22Rv1 (cell line): ENCODE measurements around the gene GNAS.

ENCODE experiments used
- H3K27ac ChIP-seq: fragments of 450-650 bp; 2 replicates; pipeline ENCODE4 v1.5.1; 2017
- CTCF ChIP-seq: fragments of 450-650 bp; IDR thresholded peaks from 2 replicates; pipeline ENCODE4 v1.5.1; 2017; ENCODE audit warnings: mild to moderate bottlenecking
- ZFX ChIP-seq: fragments of 450-650 bp; IDR thresholded peaks from 2 replicates; pipeline ENCODE4 v1.6.1; 2017; ENCODE audit warnings: antibody characterized with exemption, borderline replicate concordance

The GNAS gene

DNA sequence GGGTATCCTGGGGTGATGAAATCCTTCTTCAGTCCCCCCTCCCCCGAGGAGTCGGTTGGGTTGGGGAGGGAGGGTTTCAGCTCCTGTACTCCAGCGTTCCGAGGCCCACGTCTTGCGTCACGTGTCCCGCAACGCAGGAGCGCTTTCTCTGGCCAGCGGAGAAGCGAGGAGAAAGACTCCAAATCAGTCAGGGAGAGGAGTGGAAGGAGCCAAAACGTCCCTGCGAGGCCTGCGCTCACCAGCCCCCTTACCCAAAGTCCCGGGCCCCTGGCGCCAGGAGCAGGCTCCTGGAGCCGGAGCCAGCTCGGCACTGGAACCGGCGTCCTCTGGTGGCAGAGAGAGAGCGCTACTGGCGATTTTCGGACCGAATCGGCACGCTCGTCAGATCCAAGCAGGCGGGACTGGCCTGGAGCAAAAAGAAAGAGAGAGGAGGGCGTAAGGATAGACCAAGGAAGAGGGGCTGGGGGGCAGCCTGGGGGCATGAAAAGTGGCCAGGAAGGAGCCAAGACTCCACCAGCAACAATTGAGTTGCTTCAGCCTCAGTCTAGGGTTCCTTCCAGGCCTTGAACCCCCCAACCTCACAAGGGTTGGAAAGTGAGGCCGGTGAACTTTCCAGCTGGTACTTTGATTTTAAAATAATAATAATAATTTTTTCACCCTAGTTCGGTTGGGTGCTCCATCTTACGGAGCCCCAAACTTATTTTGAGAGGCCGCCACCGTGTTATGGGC is at the start of gene GNAS:
TSS of gene GNAS (plus strand) at position 174 of the 729 bp plus-strand sequence.
- TF ChIP-seq CTCF (peak; percentile 91), ZFX (no peak)
- H3K27ac ChIP-seq: no peak within 1 kb of the TSS

DNA sequence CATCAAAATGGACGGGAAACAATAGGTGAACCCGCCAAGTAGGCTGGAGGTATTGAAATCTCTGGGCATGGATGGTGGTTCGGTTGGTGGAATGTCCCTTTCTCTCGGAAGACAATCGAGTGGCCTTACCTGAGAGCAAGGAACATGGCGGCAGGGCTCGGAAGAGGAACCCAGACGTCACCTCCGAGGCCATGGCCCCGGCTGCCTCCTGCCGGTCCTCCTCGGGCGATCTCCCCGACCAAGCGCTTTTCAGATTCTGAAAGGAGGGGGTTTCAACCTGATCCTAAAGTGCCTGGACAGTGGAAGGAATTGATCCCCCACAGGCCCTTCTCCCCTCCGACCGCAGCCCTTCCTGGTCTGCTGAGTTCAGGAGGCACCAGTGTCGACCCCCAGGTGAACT is 49.0 kb upstream of the GNAS start:
- TF ChIP-seq ZFX: no peak
- TF ChIP-seq CTCF: no peak
- no peak overlapping the region for H3K27ac ChIP-seq

- TF ChIP-seq ZFX (no peak), CTCF (no peak)
Observed at GRCh38 chr20:58807801-58808200, 44.7 kb upstream of the GNAS start.

GRCh38 chr20:58808271-58809046 is 44.1 kb upstream of the GNAS start:
- H3K27ac ChIP-seq: no peak overlapping the region
- TF ChIP-seq CTCF (no peak), ZFX (no peak)

More at GRCh38 chr20:58807801-58808200, 44.7 kb upstream of the GNAS start:
- no peak overlapping the region for H3K27ac ChIP-seq

DNA sequence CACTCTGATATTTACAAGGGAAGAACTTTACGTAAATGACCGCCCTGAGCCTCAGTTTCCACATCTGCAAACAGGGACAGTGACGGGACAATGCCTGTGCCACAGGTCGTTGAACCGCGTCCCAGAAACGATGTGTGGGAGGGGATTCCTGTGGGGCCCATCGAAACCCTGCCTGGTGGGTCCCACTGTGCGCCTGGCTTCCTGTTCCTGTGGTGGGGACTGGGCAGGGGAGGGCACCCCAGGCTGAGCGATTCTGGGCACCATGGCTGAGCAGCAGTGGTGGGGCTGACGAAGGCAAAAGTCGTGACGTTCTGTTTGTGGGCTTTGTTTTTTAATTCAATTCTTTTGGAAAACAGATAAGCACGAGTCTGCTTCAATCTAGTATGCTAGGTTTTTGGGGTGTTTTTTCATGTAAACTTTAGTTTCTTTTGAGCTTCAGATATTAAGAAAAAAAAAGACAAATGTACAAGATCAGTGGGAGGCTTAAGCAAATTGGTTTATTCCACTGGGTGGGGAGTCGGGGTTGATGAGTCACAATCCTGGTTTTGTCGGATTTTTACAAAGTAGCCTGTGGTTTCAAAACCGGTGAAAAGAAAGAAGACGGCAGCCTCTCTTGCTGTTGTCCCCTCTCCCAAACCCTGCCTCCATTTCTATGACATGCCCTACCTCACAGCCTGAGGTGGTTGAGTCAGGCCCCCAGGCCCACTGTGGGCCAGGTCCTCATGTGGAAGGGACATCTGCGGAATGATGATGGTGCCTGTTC is 42.2 kb upstream of the GNAS start:
- TF ChIP-seq ZFX (no peak), CTCF (no peak)
- no peak overlapping the region for H3K27ac ChIP-seq

DNA sequence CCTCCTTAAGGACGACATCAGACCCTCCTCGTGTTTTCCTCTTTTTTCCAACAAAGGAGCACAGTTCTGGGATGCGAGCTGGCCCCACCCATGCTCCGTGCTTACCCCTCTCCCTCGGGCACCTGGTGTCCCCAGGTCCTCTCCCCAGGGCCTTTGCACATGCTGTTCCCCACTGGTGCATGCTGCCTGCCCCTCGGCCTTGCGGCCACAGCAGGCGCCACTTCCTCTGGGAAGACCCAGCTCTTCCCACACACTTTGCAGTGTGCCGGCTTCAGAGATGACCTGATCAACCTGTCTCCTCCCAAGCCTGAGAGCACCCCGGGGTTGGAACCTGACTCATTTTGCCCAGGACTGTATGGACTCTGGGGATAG is 41.7 kb upstream of the GNAS start:
- no peak for TF ChIP-seq CTCF
- TF ChIP-seq ZFX: no peak

DNA sequence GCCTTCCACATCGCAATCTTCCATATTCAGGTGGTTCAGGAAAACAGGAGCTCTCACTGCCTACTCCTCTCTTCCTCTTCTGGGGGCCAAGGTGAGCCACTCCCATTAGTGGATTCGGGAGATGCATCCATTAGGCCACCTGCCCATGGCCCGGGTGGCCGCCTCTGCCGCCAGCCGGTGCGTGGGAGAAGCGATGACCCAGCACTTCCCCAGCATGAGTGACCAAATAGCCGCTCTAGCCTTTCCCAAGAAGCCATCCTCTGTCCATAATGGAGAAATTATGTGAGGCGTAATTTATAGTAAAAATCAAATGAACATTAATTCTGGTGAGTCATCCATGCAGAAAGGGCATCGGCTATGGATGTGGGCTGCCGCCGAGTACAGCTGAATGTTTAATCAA is 41.2 kb upstream of the GNAS start:
- H3K27ac ChIP-seq: no peak overlapping the region
- TF ChIP-seq CTCF: no peak
- no peak for TF ChIP-seq ZFX

More for the DNA sequence above, 41.7 kb upstream of the GNAS start:
- H3K27ac ChIP-seq: no peak overlapping the region
